Spleen (tissue), 11 donors: Measurements from ENCODE around the gene ZNF576. TPM values are rescaled to one million over a fixed set of nuclear protein-coding genes. Genes with fewer than 3 reads are reported as not detected.

ENCODE experiments used
- DNase-seq: peaks from one replicate; pipeline ENCODE4 v3.0.0-alpha.2; 2020
- H3K27ac ChIP-seq, 8 donors: fragments of 200-600 bp; sonication (generic) in 7 of 8; 1 replicate in 4 of 8; 2 replicates in 4 of 8; pipeline versions ENCODE4 v1.5.0 to v1.8.0; 2016 to 2021; ENCODE audit warnings: inconsistent platforms in 4 of 8, mild to moderate bottlenecking in 4 of 8, moderate library complexity in 1 of 8
- H3K27me3 ChIP-seq, 7 donors: fragments of 200-600 bp; sonication (generic) in 6 of 7; replicated peaks in 1 of 7; 1 replicate in 4 of 7; 2 replicates in 3 of 7; pipeline versions ENCODE4 v1.5.0 to v1.8.0; 2016 to 2021; ENCODE audit warnings: inconsistent platforms in 3 of 7, mild to moderate bottlenecking in 1 of 7
- H3K36me3 ChIP-seq, 6 donors: fragments of 200-600 bp; sonication (generic) in 5 of 6; 1 replicate in 4 of 6; 2 replicates in 2 of 6; pipeline versions ENCODE4 v1.5.0 to v1.8.0; 2016 to 2021; ENCODE audit warnings: inconsistent platforms in 2 of 6
- H3K4me1 ChIP-seq, 6 donors: fragments of 200-600 bp; sonication (generic) in 5 of 6; 1 replicate in 3 of 6; 2 replicates in 3 of 6; pipeline versions ENCODE4 v1.5.0 to v1.8.0; 2016 to 2021; ENCODE audit warnings: inconsistent platforms in 3 of 6
- H3K4me3 ChIP-seq, 8 donors: fragments of 200-600 bp; sonication (generic) in 7 of 8; 1 replicate in 4 of 8; 2 replicates in 4 of 8; pipeline versions ENCODE4 v1.5.0 to v1.8.0; 2016 to 2021; ENCODE audit warnings: inconsistent platforms in 4 of 8, mild to moderate bottlenecking in 4 of 8, moderate library complexity in 2 of 8
- H3K9me3 ChIP-seq, 8 donors: fragments of 200-600 bp; sonication (generic) in 7 of 8; 1 replicate in 4 of 8; 2 replicates in 4 of 8; pipeline versions ENCODE4 v1.5.0 to v1.8.0; 2016 to 2021; ENCODE audit warnings: inconsistent platforms in 4 of 8
- POLR2A ChIP-seq, 3 donors: fragments of 450-650 bp; IDR thresholded peaks; one replicate each; pipeline ENCODE4 v1.5.1; 2017; ENCODE audit warnings: antibody characterized with exemption in 3 of 3, mild to moderate bottlenecking in 1 of 3
- POLR2AphosphoS5 ChIP-seq, 3 donors: sonication (generic); formaldehyde crosslinking; IDR thresholded peaks; one replicate each; pipeline ENCODE4 v1.5.1; 2017; ENCODE audit warnings: antibody characterized with exemption in 3 of 3
- WGBS, 5 donors: extraction: QIAGEN DNeasy Blood & Tissue Kit in 3 of 5; methylation state at CpG; one replicate each; pipeline versions ENCODE4 v1.1.5 to v1.1.7; 2013 to 2018; 5-methylcytosine and 5-hydroxymethylcytosine counted together
- intact Hi-C: fragments of 100-400 bp; cut with DNase I; formaldehyde crosslinking; loops from one replicate; pipeline ENCODE4 v1.15.0; 2023; ENCODE audit warnings: low total_unique reads
- polyA plus RNA-seq, 3 donors: library from polyadenylated mRNA; stranded (reverse); fragments of 200-250 nt; gene quantifications; one replicate each; pipeline ENCODE4 v1.2.1, GENCODE V29; 2013
- total RNA-seq, 7 donors: library from RNA; depleted of rRNA in 3 of 7; stranded (reverse); fragments of >200 nt in 3 of 7; fragmentation: NEBNext Ultra II Directional in 4 of 7; extraction: Animal tissue kit (Norgen Biotek cat#: 25700) in 4 of 7; gene quantifications; one replicate each; pipeline versions ENCODE4 v1.1.0 to v1.2.1, GENCODE V29; 2016 to 2021
- TF ChIP-seq, protein P1 (sequence below), 11 experiments: fragments of 200-600 bp in 7 of 11; fragments of 450-650 bp in 4 of 11; sonication (generic) in 4 of 11; IDR thresholded peaks in 8 of 11; conservative IDR thresholded peaks in 3 of 11; 1 replicate in 7 of 11; 2 replicates in 4 of 11; pipeline versions ENCODE4 v1.4.0 to v1.8.0; 2016 to 2021; ENCODE audit warnings: antibody characterized with exemption in 11 of 11, inconsistent platforms in 4 of 11, mild to moderate bottlenecking in 1 of 11
- donor health status: healthy with polysubstance abuse.
- donor health status: DM: no; HTN: no; CAD: no; lungs with moderate emphysema.
- donor health status: DM: no; HTN: no; CAD: no.
- donor health status: Bipolar disorder and iron deficiency.
- donor health status: healthy.
- donor health status: DM: no; HTN: no; CAD: no.
- donor health status: DM: yes; HTN: yes; CAD: no.

ZNF576 gene
- total and polyA plus RNA-seq, 10 donors = 6.9 to 14.7 (median 11.5) TPM

DNA sequence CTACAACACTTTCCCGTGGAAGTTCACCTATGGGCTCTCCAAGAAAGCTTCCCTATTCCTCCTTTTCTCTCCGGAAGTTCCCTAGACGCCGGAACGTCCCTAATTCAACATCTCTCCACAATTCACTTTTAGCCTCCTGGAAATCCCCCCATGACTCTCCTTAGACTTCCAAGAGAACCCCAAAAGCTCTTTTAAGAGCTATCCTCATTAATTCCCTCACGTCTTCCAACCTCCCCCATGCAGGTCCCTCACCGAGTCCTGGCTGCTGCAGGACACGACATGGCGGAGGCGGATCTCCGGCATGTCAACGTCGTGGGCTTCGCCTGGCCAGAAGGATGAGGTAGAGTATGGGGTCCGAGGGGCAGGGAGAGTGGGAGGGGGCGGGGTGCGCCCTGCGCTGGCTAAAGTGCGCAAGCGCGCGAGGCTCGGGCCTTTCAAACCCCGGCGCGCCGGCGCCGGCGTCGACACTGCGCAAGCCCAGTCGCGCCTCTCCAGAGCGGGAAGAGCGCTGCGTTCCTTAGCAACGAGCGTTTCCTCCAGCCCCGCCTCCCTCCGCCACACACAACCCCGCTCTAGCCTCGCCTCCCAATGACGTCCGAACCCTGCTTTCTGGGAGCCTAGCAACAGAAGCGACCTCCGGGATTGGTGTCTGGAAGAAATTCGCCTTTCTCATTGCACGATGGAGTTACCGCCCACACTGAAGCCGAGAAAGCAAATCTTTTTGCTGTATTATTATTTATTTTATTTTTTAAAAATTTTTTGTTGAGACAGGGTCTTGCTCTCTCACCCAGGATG lies 21.0 kb upstream of the ZNF576 start, which contains the start of the genes PINLYP and XRCC1:
Gene PINLYP (plus strand): TSS at position 646 of the 795 bp plus-strand sequence. CDS start 1,391 bp downstream, outside the sequence.
Gene XRCC1 (minus strand): TSS at position 372 of the 795 bp plus-strand sequence. CDS start 69 bp downstream, at position 303.
- intact Hi-C loops = no loop called here
- H3K4me3 ChIP-seq = peak within 1 kb of the TSS; percentile 61 to 93 (median 75)
- peak; percentile 99 for DNase-seq
- TF ChIP-seq POLR2AphosphoS5 (IDR thresholded peaks at IDR 0.05) = peak; percentile 88 to 91 (median 90)
- TF ChIP-seq, protein P1, sequence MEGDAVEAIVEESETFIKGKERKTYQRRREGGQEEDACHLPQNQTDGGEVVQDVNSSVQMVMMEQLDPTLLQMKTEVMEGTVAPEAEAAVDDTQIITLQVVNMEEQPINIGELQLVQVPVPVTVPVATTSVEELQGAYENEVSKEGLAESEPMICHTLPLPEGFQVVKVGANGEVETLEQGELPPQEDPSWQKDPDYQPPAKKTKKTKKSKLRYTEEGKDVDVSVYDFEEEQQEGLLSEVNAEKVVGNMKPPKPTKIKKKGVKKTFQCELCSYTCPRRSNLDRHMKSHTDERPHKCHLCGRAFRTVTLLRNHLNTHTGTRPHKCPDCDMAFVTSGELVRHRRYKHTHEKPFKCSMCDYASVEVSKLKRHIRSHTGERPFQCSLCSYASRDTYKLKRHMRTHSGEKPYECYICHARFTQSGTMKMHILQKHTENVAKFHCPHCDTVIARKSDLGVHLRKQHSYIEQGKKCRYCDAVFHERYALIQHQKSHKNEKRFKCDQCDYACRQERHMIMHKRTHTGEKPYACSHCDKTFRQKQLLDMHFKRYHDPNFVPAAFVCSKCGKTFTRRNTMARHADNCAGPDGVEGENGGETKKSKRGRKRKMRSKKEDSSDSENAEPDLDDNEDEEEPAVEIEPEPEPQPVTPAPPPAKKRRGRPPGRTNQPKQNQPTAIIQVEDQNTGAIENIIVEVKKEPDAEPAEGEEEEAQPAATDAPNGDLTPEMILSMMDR (IDR thresholded peaks at IDR 0.05 in 8 of 11, conservative IDR thresholded peaks at IDR 0.05 in 3 of 11) = peak in 2 of 11 experiments; percentile 19 to 20
- peak in 2 of 3 donors; percentile 51 to 68 for TF ChIP-seq POLR2A (IDR thresholded peaks at IDR 0.05)
- peak within 1 kb of the TSS; percentile 62 to 93 (median 86) for H3K27ac ChIP-seq
- 0 to 1% (median 1%) methylated on average over 30 to 51 of the region's 51 CpGs for WGBS, 5 donors
- H3K36me3 ChIP-seq = peaks cover 0 to 37% (median 3%) of the 10 kb centered on the region in 6 donors
- H3K9me3 ChIP-seq = no peaks in the 10 kb centered on the region
- H3K27me3 ChIP-seq = no peaks in the 10 kb centered on the region
- H3K4me1 ChIP-seq = peaks cover 9 to 72% (median 35%) of the 10 kb centered on the region in 6 donors

DNA sequence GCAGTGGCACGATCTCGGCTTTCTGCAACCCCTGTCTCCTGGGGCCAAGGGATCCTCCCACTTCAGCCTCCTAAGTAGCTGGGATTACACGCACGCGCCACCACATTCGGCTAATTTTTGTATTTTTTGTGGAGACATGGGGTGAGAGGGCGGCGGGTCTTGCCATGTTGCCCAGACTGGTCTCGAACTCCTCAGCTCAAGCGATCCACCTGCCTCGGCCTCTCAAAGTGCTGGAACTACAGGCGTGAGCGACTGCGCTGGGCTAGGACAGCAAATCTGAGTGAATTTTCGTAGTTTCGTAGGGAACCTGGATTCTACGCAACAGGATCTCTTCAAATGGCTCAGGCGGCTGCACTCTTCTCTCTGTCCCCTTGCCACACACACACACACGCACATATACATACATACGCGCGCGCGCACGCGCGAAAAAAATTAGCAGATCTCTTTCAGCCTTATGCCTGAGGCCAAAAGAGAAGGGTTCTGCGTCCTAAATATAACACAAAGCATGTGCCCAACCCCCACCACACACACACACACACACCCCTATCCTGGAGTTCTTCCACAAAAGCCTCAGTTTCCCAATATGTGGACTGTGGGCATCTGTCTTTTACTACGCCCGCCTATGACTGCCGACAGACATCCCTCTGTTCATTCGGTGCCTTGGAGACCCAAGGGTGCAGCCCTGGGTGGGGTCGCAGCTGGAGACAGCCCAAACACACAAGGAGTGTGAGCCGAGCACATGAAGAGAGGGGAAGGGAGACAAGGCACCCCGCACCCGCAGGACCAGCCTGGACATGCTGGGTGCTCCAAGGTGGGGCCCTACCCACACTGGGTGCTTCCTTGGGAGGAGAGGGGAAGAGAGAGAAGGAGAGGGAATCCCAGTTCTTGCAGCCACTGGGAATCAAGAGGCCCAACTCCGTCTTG lies 20.2 kb upstream of the ZNF576 start:
- 62 to 77% (median 74%) methylated on average over 37 of the region's 37 CpGs for WGBS, 5 donors
- Histone ChIP-seq H3K27ac (peak overlapping the region in 7 of 8 donors; percentile 22 to 93 (median 86)), H3K36me3 (peaks cover 0 to 28% (median 3%) of the 10 kb centered on the region in 6 donors), H3K4me3 (peak overlapping the region; percentile 20 to 93 (median 75)), H3K4me1 (peaks cover 9 to 72% (median 38%) of the 10 kb centered on the region in 6 donors), H3K9me3 (no peaks in the 10 kb centered on the region), H3K27me3 (no peaks in the 10 kb centered on the region)
- peak; percentile 77 for DNase-seq
- TF ChIP-seq POLR2AphosphoS5 (IDR thresholded peaks at IDR 0.05) = no peak
- TF ChIP-seq, protein P1 (IDR thresholded peaks at IDR 0.05 in 8 of 11, conservative IDR thresholded peaks at IDR 0.05 in 3 of 11) = no peak
- TF ChIP-seq POLR2A (IDR thresholded peaks at IDR 0.05) = no peak
- intact Hi-C loops = no loop called here

DNA sequence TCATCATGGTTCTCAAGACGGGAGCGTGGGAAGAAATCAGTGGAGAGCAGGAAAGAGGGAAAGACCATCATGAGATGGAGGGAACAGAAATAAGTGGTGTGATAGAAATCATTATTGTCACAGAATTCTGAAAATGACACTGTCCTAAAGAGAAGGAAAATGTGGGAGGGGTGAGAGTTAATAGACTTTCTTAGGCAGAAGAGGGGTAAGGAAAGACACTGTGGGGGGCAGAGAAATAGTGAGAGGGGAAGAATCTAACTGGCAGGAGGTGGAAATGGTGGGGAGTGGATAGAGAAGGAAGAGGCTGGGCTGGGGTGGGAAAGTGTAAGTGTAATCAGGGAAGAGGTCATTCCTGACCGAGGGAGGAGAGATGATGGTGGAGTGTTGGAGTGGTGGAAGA lies 17.6 kb upstream of the ZNF576 start:
- no peaks in the 10 kb centered on the region for H3K9me3 ChIP-seq
- H3K27me3 ChIP-seq = no peaks in the 10 kb centered on the region
- H3K4me1 ChIP-seq = peaks cover 13 to 72% (median 46%) of the 10 kb centered on the region in 6 donors
- TF ChIP-seq POLR2A (IDR thresholded peaks at IDR 0.05) (no peak), POLR2AphosphoS5 (IDR thresholded peaks at IDR 0.05) (no peak)
- TF ChIP-seq, protein P1 (IDR thresholded peaks at IDR 0.05 in 8 of 11, conservative IDR thresholded peaks at IDR 0.05 in 3 of 11) = no peak
- no peak overlapping the region for H3K27ac ChIP-seq
- no peak for DNase-seq
- intact Hi-C loops = no loop called here
- H3K36me3 ChIP-seq = peaks cover 0 to 8% (median 0%) of the 10 kb centered on the region in 6 donors
- no peak overlapping the region for H3K4me3 ChIP-seq
- 85 to 92% (median 87%) methylated on average over 3 of the region's 3 CpGs for WGBS, 5 donors
